ENCODE results near the gene DCUN1D2.

DNA sequence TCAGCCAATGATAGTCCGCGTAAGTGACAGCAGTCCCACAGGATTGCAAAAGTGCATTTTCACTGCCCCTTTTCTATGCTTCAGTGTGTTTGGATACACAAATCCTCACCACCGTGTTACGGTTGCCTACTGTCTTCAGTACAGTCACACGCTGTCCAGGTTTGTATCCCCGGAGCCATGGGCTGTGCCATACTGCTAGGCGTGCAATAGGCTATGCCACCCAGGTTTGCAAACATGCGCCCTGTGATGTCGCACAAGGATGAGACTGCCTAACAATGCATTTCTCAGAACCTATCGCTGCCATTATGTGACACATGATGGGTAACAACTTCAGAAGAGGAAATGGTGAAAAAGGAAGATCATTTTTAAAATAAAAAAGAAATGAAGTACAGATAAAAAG lies 20.4 kb downstream of the DCUN1D2 start:
- TF ChIP-seq, protein P1, sequence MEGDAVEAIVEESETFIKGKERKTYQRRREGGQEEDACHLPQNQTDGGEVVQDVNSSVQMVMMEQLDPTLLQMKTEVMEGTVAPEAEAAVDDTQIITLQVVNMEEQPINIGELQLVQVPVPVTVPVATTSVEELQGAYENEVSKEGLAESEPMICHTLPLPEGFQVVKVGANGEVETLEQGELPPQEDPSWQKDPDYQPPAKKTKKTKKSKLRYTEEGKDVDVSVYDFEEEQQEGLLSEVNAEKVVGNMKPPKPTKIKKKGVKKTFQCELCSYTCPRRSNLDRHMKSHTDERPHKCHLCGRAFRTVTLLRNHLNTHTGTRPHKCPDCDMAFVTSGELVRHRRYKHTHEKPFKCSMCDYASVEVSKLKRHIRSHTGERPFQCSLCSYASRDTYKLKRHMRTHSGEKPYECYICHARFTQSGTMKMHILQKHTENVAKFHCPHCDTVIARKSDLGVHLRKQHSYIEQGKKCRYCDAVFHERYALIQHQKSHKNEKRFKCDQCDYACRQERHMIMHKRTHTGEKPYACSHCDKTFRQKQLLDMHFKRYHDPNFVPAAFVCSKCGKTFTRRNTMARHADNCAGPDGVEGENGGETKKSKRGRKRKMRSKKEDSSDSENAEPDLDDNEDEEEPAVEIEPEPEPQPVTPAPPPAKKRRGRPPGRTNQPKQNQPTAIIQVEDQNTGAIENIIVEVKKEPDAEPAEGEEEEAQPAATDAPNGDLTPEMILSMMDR (IDR thresholded peaks at IDR 0.05; ENCODE audit: low read depth, low read length, poor library complexity, severe bottlenecking) = no peak
- no peak for TF ChIP-seq EZH2phosphoT487 (IDR thresholded peaks at IDR 0.05; ENCODE audit: borderline replicate concordance, low read length)
